Ectodermal cell (in vitro differentiated cells): Measurements from ENCODE around the gene OR10D3. TPM values are rescaled to one million over a fixed set of nuclear protein-coding genes. Genes with fewer than 3 reads are reported as not detected.

Experiments
- H3K27ac ChIP-seq: 2 replicates; pipeline ENCODE4 v1.7.0; 2013; ENCODE audit warnings: mild to moderate bottlenecking, low read depth, low read length; ENCODE audit not compliant: insufficient read depth, poor library complexity, severe bottlenecking
- H3K27me3 ChIP-seq: 2 replicates; pipeline ENCODE4 v1.7.0; 2013; ENCODE audit warnings: mild to moderate bottlenecking, low read length; ENCODE audit not compliant: insufficient read depth, control insufficient read depth, poor library complexity, severe bottlenecking
- H3K36me3 ChIP-seq: one replicate; pipeline ENCODE4 v1.7.0; 2013; ENCODE audit warnings: low read length; ENCODE audit not compliant: control insufficient read depth, insufficient read depth
- H3K4me1 ChIP-seq: one replicate; pipeline ENCODE4 v1.7.0; 2013; ENCODE audit warnings: low read length; ENCODE audit not compliant: control insufficient read depth, insufficient read depth
- H3K4me3 ChIP-seq: 2 replicates; pipeline ENCODE4 v1.7.0; 2013; ENCODE audit warnings: low read depth, low read length, control low read depth; ENCODE audit not compliant: insufficient read depth
- H3K9me3 ChIP-seq: 2 replicates; pipeline ENCODE4 v1.7.0; 2013; ENCODE audit warnings: mild to moderate bottlenecking, low read length, moderate library complexity; ENCODE audit not compliant: control insufficient read depth
- WGBS, 2 experiments: methylation state at CpG; one replicate each; pipeline ENCODE4 v1.1.7; 2013; ENCODE audit warnings: missing lambda C conversion rate in 2 of 2; 5-methylcytosine and 5-hydroxymethylcytosine counted together
- polyA plus RNA-seq, 4 experiments: library from polyadenylated mRNA; stranded (reverse); fragments of 50-300 nt; gene quantifications; one replicate each; pipeline ENCODE4 v1.2.3, GENCODE V29; 2013

OR10D3 gene, protein sequence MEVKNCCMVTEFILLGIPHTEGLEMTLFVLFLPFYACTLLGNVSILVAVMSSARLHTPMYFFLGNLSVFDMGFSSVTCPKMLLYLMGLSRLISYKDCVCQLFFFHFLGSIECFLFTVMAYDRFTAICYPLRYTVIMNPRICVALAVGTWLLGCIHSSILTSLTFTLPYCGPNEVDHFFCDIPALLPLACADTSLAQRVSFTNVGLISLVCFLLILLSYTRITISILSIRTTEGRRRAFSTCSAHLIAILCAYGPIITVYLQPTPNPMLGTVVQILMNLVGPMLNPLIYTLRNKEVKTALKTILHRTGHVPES
- not detected for polyA plus RNA-seq (2013, experiment 1 of 4)
- not detected for polyA plus RNA-seq (2013, experiment 2 of 4)
- polyA plus RNA-seq (2013, experiment 3 of 4) = not detected
- not detected for polyA plus RNA-seq (2013, experiment 4 of 4)

GRCh38 chr11:124183068-124183467 lies at the start of gene OR10D3:
Gene OR10D3, plus strand, starts transcription at chr11:124183345. Its CDS starts 1,925 bp downstream, at chr11:124185270.
- Histone ChIP-seq H3K4me1 (no peaks in the 10 kb centered on the region), H3K4me3 (no peak within 1 kb of the TSS), H3K36me3 (no peaks in the 10 kb centered on the region), H3K27ac (no peak within 1 kb of the TSS), H3K27me3 (no peaks in the 10 kb centered on the region), H3K9me3 (no peaks in the 10 kb centered on the region)
- WGBS, 2 experiments = 67 to 69% methylated on average over 3 of the region's 3 CpGs

GRCh38 chr11:124143034-124143433 lies 40.1 kb upstream of the OR10D3 start:
- no peaks in the 10 kb centered on the region for H3K36me3 ChIP-seq
- H3K27me3 ChIP-seq = no peaks in the 10 kb centered on the region
- H3K4me1 ChIP-seq = no peaks in the 10 kb centered on the region
- no peak overlapping the region for H3K27ac ChIP-seq
- peaks cover 6% of the 10 kb centered on the region for H3K9me3 ChIP-seq
- H3K4me3 ChIP-seq = no peak overlapping the region
- whole genome bisulfite sequencing, 2 experiments = 85 to 100% methylated on average over 1 to 2 of the region's 2 CpGs

DNA sequence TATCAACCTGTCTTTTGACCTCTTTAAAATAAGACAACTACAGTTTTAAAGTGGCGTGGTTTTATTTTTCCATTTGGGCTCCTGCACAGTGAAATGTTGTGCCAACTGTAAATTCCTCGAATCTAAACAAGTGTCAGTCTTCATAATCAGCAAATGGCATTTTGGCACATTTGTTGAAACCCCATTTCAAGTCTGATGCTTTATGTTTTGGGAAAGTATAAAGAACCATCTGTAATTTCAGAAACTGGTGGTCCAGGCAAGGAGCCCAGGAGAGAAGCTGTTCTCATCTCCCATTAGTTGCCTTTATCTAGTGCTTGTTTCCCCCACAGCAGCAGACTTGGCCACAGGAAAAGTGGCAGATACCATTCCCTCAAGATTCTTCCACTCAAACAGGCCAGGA lies 35.2 kb upstream of the OR10D3 start:
- WGBS, 2 experiments = 94 to 98% methylated on average over 2 of the region's 2 CpGs
- H3K27me3 ChIP-seq = no peaks in the 10 kb centered on the region
- no peaks in the 10 kb centered on the region for H3K36me3 ChIP-seq
- H3K9me3 ChIP-seq = no peaks in the 10 kb centered on the region
- H3K27ac ChIP-seq = no peak overlapping the region
- H3K4me1 ChIP-seq = no peaks in the 10 kb centered on the region
- no peak overlapping the region for H3K4me3 ChIP-seq

GRCh38 chr11:124150684-124151083 lies 32.5 kb upstream of the OR10D3 start:
- WGBS, 2 experiments = 92 to 95% methylated on average over 3 to 5 of the region's 5 CpGs
- H3K27me3 ChIP-seq = no peaks in the 10 kb centered on the region
- H3K4me3 ChIP-seq = no peak overlapping the region
- H3K9me3 ChIP-seq = no peaks in the 10 kb centered on the region
- no peak overlapping the region for H3K27ac ChIP-seq
- no peaks in the 10 kb centered on the region for H3K4me1 ChIP-seq
- no peaks in the 10 kb centered on the region for H3K36me3 ChIP-seq

DNA sequence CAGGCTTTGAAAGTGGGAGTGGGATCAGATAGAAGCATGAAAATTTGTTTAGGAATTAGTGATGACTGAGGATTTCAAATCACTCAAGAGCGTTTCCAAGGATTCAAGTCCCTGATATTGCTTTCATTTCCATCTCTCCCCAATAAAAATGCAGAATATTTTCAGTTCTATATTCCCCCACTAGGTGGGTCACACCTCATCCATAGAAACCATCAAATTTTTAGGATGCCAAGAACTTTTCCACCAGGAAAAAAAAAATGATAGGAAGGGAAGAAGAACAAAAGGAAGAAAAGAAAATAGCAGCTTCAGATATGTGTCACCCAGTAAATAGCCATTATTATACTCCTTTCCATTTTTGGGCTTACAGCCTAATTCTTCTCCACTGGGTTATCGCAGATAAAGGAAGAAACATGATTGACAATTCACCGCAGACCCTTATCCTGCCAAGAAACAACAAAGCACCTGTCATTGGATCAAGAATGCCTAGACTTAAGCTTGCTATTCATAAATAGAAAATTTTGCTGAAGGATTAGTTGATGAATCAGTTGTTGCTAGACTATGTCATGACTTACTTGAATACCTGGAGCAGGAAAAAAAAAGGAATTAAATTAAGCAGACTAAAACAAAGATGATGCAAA lies 30.3 kb upstream of the OR10D3 start:
- Histone ChIP-seq H3K4me3 (no peak overlapping the region), H3K4me1 (no peaks in the 10 kb centered on the region), H3K9me3 (no peaks in the 10 kb centered on the region), H3K36me3 (no peaks in the 10 kb centered on the region), H3K27me3 (no peaks in the 10 kb centered on the region), H3K27ac (no peak overlapping the region)
- WGBS, 2 experiments = 94 to 97% methylated on average over 3 of the region's 3 CpGs

DNA sequence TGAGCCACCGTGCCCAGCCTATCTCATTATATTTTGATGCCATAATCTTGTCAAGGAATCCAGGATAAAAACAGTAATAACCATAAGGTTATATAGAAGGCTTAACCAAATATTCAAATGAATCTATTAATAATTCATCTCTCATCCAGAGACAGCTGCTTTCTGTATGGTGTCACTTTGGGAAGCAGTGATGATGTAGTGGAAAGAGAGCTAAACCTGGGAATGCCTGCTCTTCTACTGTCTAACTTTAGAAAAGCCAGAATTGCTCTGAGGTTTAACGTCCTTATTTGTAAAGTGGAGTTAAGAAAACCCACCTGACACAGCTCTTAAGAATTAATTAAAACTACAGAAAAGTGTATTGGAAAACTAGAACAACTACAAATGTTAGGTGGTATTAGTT lies 29.3 kb upstream of the OR10D3 start:
- Histone ChIP-seq H3K4me3 (no peak overlapping the region), H3K9me3 (no peaks in the 10 kb centered on the region), H3K27me3 (no peaks in the 10 kb centered on the region), H3K4me1 (no peaks in the 10 kb centered on the region), H3K36me3 (no peaks in the 10 kb centered on the region), H3K27ac (no peak overlapping the region)
- 100% methylated on average over 2 of the region's 2 CpGs; no CpG with 5 or more reads in 1 of the 2 experiments for WGBS, 2 experiments

- Histone ChIP-seq H3K4me3 (no peak overlapping the region), H3K27me3 (no peaks in the 10 kb centered on the region), H3K9me3 (no peaks in the 10 kb centered on the region), H3K4me1 (no peaks in the 10 kb centered on the region), H3K36me3 (no peaks in the 10 kb centered on the region), H3K27ac (no peak overlapping the region)
Observed at GRCh38 chr11:124159481-124159880, 23.7 kb upstream of the OR10D3 start.

- Histone ChIP-seq H3K4me1 (no peaks in the 10 kb centered on the region), H3K36me3 (no peaks in the 10 kb centered on the region), H3K27ac (no peak overlapping the region), H3K27me3 (no peaks in the 10 kb centered on the region), H3K9me3 (no peaks in the 10 kb centered on the region), H3K4me3 (no peak overlapping the region)
- 86 to 88% methylated on average over 5 of the region's 5 CpGs for WGBS, 2 experiments
Observed at GRCh38 chr11:124160986-124161385, 22.2 kb upstream of the OR10D3 start.

GRCh38 chr11:124167826-124168231 lies 15.3 kb upstream of the OR10D3 start:
- H3K27me3 ChIP-seq = peaks cover 7% of the 10 kb centered on the region
- 9 to 15% methylated on average over 7 of the region's 7 CpGs for WGBS, 2 experiments
- H3K9me3 ChIP-seq = no peaks in the 10 kb centered on the region
- H3K4me3 ChIP-seq = no peak overlapping the region
- no peaks in the 10 kb centered on the region for H3K36me3 ChIP-seq
- H3K27ac ChIP-seq = no peak overlapping the region
- H3K4me1 ChIP-seq = peaks cover 5% of the 10 kb centered on the region

- H3K9me3 ChIP-seq = no peaks in the 10 kb centered on the region
- no peak overlapping the region for H3K27ac ChIP-seq
Observed at GRCh38 chr11:124168796-124169195, 14.3 kb upstream of the OR10D3 start.

More at GRCh38 chr11:124168796-124169195, 14.3 kb upstream of the OR10D3 start:
- Histone ChIP-seq H3K36me3 (no peaks in the 10 kb centered on the region), H3K4me3 (no peak overlapping the region), H3K4me1 (peaks cover 5% of the 10 kb centered on the region), H3K27me3 (peaks cover 7% of the 10 kb centered on the region)
